HG02981 (cell line): ENCODE measurements around the gene C1RL.

ENCODE experiments used
- ATAC-seq: cut with Tn5 transposase; IDR thresholded peaks from one replicate; pipeline ENCODE4 v1.9.1; 2021; ENCODE audit warnings: mild to moderate bottlenecking, moderate library complexity; ENCODE audit not compliant: unreplicated experiment

The C1RL gene, protein sequence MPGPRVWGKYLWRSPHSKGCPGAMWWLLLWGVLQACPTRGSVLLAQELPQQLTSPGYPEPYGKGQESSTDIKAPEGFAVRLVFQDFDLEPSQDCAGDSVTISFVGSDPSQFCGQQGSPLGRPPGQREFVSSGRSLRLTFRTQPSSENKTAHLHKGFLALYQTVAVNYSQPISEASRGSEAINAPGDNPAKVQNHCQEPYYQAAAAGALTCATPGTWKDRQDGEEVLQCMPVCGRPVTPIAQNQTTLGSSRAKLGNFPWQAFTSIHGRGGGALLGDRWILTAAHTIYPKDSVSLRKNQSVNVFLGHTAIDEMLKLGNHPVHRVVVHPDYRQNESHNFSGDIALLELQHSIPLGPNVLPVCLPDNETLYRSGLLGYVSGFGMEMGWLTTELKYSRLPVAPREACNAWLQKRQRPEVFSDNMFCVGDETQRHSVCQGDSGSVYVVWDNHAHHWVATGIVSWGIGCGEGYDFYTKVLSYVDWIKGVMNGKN

DNA sequence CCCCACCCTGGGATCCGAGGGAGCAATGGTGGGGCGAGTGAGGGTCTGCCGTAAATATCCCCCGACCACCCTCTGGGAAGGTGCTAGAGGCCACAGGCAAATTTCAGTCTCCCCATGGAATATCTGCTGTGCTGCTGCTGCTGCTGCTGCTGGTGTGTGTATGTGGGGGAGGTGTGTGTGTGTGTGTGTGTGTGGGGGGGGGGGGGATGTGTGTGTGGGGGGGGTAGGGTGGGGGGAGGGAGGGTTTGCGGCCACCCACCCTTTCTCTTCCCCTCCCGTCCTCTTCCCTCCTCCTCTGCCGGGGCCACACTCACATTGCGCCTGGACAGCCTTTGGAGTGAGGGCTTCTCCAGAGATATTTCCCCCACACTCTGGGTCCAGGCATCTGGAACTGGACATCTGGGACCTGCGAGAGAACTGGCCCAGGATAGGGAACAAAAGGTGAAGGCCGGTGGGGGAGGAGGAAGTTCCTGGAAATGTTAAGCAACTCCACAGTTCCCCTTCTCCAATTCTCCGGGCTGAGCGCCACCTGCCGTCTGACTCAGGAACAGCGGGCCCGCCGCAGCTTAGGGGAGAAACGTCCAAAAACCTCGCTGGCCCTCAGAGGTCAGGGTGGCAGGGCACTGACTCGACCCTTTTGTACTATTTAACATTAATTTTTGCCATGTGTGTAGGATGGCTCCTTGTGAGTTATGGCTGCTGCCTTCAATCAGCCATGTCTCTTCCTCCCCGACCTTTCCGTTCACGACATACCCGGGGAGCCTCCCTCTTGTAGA, at the start of gene C1RL:
Gene C1RL, minus strand, starts transcription at position 419 of the 776 bp plus-strand sequence. Its CDS starts 34 bp downstream, at position 385.
- peak; percentile 34 for ATAC-seq

DNA sequence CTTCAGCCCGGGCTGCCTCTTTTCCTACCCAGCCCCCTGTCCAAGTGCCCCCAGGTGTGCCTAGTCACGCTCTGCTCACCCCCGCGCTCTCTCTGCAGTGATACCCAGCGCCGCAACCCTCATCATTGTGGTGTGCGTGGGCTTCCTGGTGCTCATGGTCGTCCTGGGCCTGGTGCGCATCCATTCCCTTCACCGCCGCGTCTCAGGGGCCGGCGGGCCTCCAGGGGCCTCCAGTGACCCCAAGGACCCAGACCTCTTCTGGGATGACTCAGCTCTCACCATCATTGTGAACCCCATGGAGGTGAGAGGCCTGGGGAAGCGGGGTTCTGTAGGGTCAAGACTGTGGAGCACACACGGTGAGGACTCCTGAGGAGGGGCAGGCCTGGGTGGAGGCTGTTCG, 48.4 kb upstream of the C1RL start:
- ATAC-seq: no peak

DNA sequence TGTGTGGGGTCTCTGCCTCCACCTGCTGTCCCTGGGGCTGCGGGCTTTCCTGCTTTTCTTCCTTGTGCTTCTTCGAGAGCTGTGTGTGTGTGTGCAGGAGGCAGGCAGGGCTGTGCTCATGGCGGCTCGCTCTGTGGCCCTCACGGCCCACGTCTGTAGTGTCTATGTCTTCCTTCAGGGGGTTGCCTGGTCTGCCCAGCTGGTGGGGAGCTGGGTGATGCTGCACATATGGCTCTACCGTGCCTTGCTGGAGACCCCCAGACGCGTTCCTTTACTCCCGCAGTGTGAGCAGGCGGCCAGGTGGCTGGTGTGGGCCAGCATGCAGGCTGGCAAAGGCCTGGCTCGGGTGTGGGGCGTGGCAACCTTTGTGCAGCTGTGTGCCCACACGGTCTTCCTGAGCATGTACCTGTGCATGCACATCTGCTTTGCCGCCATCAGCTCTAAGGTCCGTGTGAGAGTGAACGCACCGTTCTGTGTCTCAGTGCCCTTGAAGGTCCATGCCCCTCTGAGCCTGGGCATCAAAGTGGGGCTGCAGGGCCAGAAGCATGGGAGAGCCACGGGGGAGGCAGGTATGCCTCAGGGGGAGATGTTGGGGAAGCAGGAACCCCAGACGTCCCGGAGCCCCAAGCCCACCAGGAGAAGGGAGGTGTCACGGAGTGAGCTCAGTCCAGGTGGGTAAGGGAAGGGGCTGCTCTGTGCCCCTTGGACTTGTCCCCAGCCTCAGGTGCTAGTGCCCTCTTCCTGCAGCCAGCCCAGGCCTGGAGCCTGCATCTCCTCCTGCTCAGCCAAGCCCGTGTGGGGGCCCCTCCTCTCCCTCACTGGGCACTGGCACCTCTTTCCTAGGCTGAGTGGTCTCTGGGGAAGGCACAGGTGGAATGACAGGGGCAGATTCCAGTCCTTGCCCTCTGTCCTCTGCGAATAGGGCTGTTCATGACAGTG, 47.5 kb upstream of the C1RL start:
- ATAC-seq: no peak

DNA sequence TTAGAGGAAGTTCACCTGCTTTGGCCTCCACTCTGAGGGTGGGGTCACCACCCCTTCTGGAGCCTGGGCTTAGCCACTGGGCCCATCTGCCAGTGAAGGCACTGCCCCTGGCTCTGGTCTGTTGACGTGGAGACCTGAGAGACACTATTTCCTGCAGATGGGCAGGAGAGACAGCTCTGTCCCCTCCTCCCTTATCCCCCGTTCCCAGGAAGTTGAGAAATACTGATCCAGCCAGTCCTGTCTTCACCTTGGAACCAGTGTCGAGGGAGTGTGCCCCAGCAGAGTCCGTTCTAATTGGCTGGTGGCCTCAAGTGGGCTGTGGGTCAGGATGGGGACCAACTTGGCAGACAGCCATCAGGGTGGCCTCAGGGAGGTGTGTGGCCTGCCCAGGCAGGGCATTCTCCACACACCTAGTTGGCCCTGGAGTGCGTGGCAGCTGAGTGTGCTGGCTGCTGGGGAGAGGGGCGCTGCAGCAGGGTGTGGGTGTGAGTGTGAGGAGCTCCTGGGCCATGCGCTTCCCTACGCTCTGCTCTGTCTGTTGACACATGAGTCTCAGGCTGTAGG, 46.5 kb upstream of the C1RL start:
- ATAC-seq: no peak

DNA sequence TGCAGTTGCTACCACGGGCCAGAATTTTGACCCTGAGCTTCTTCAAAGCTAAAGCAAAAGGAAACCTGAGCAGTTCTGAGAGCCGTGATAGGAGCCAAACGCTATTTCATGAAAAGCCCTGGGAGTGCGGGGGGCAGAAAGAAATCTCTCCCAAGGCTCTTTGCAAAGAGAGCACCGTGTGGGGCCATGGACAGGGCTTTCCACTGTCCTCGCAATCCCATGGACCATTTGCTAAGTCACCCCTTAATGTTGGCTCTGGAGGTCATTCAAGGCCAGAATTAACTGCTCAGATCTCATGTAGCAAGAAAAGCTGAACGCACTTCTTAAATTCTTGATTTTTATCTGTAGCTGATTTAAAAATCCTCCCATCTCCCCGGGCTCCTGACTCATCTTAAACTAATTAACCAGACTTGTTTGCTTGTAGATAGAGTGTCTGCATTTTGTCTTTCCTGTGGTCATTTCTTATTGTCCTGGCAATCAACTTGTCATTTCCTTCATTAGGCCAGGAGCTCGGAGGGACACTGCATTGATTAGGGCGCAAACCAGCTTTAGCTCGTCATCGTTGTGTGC, 46.0 kb upstream of the C1RL start:
- ATAC-seq: no peak

DNA sequence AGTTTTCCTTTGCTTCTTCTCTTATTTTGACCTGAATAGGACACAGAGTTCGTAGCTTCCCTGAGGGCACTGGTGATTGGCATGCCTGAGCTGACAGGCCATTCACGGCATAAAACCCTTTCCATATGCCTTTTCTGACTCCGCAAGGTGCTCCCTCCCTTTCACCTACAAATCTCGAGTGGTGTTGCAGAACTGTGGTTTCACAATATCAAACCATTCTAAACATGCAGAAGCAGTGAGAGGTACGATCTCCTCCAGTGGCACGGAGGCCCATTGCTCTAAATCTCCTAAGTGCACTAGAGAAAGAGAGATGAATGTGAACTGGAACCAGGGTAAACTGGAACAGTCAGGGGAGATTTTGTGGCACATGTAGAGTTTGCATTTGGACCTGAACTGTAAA, 45.0 kb upstream of the C1RL start:
- no peak for ATAC-seq

DNA sequence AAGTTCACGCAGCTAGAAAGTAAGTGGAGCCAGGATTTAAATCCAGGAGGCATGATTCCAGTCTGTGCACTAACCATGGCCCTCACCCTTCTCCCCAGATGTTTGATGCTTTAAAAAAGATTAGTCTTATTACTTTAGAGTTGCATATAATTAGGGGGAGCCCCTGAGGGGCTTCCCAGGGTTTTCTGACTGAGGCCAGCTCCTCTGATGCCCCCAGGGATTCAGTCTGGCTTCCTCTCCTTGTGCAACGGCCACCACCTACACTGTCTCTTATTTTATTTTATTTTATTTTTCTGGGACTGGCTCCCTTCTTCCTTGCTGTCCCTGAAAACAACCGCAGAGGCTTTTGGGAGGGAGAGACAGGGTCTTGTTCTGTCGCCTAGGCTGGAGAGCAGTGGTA, 43.8 kb upstream of the C1RL start:
- ATAC-seq: no peak

DNA sequence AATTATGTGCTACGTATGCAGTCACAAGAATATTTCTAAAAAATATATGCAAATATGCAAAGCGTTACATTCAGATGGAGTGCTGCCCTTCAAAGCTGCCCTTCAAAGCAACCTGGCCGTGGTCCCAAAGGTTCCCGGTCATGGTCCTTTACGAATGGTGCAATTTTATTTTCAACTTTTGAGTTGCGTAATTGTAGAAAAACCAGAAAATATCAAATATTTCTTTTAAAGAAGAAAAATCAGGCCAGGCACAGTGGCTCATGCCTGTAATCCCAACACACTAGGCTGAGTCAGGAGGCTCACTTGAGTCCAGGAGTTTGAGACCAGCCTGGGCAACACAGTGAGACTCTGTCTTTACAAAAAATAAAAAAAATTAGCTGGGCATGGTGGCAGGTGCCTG, 42.5 kb upstream of the C1RL start:
- ATAC-seq: no peak

DNA sequence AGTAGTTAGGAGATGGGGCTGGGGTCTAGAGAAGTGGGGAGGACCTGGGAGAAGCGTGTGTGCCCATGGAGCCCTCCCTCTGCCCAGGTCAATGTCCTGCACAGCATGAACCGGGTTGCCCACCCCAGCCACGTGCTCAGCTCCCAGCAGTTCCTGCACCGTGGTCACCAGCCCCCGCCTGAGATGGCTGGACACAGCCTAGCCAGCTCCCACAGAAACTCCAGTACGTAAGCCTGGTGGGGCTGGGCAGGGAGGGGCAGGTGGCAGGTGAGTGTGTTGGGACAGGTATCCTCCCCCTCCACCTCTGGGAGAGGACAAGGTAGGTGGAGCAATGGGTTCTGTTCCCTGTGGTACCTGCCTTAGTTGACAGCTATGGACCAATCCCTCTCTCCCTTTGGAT, 41.8 kb upstream of the C1RL start:
- no peak for ATAC-seq

DNA sequence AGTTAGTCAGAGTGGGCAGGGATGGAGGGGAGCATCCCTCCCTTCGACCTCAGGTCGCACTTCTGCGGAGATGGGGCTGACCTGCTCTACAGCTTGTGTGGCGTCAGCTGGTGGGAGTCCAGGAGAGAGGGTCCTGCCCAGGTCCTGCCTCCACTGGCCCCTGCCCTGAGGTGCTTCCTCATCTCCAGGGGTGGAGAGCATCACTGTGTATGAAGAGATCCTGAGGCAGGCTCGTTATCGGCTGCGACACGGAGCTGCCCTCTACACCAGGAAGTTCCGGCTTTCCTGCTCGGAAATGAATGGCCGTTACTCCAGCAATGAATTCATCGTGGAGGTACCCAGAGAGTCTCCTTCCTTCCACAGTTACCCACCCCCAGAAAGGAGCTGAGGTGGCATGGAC, 41.3 kb upstream of the C1RL start:
- no peak for ATAC-seq

DNA sequence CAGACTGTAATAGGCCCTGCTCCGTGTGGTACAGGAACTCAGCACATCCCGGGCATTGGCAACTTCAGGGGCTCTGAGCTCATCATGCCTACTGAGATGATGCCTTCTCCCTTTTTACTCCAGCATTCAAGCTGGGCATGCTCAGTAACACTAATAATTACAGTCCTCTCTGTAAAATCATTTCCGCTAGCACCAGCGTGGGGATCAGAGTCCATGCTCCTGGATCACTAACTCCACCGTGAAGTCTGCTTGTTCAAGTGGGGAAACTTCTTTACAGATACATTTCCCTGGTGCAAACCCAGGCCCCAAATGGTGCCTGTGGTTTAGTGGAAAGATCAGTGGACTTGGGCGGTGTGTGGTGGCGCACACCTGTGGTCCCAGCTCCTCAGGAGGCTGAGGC, 37.9 kb upstream of the C1RL start:
- ATAC-seq: no peak

DNA sequence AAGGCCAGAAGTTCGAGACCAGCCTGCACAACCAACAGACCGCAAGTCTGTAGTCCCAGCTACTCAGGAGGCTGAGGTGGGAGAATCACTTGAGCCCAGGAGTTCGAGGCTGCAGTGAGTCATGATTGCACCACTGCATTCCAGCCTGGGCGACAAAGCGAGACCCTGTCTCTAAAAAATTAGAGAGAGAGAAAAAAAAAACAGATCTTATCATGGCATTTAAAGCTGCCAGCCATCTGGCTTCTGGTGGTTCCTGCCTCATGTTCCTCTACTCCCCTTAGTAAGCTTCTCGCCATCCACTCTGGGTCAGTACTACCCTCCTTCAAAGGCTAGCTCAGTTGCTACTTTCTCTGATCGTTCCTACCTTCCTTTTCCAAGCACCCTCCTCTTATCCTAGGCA, 37.2 kb upstream of the C1RL start:
- ATAC-seq: no peak

DNA sequence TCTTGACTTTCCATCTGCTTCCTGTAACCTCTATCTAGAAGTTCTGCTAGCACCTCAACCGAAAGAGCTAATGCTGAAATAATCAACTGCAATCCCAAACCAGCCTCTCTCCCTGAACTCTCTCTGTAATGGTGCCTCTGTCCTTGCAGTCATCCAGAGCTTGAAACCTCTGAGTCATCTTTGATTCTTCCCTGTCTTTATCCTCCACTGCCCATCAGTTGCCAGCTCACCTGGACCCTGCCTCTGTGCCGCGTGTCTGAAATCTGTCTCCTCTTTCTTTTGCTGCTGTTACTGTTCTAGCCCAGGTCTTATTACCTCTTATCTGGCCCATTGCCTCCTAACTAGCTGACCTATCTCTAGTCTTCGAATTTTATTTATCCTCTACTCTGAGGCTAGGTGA, 36.7 kb upstream of the C1RL start:
- ATAC-seq: no peak

DNA sequence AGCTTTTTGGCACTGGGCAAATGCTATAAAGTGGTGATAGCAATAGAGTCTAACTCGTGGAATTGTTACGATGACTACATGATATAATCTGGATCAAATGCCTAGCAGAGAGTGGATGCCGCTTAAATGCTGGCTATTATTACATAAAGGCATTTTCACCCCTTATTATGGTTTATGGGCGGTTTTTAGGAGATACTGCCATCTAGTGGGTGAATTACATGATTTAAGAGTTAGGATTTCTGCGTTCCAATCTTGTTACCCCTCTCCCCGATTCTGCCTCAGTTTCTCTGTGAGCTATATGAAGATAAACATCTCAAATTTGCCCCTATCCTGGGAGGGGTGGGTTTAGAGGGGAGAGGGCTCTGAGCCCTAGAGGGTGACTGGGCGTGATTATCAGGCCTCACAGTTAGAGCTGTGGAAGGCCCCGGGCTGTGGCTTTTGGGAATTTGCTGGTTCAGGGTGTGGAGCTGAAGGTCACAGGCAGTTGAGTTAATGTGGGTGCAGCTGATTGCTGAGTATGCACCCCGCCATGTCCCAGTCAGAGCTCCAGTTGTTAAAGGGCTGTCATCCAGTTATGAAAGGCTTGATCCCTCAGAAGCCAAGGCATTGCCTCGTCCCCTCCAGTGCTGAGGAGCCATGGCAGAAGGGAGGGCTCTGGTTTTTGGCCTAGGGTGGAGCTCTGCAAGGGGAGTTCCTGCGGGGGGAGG, 35.6 kb upstream of the C1RL start:
- no peak for ATAC-seq

DNA sequence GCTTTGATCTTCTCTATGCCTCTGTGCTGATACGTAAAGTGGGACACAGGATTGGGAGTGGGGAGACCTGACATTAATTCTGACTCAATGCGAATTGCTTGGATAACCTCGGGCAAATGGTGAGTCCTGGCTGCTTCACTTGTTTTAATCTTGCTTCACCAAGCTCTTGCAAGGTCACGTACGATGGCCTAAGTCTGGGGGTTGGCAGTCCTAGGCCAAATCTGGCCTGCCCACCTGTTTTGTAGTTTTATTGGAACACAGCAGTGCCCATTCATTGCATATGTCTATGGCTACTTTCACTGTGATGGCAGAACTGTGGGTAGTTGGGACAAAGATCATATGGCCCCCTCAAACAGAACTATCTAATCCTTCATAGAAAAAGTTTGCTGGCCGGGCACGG, 34.5 kb upstream of the C1RL start:
- no peak for ATAC-seq

DNA sequence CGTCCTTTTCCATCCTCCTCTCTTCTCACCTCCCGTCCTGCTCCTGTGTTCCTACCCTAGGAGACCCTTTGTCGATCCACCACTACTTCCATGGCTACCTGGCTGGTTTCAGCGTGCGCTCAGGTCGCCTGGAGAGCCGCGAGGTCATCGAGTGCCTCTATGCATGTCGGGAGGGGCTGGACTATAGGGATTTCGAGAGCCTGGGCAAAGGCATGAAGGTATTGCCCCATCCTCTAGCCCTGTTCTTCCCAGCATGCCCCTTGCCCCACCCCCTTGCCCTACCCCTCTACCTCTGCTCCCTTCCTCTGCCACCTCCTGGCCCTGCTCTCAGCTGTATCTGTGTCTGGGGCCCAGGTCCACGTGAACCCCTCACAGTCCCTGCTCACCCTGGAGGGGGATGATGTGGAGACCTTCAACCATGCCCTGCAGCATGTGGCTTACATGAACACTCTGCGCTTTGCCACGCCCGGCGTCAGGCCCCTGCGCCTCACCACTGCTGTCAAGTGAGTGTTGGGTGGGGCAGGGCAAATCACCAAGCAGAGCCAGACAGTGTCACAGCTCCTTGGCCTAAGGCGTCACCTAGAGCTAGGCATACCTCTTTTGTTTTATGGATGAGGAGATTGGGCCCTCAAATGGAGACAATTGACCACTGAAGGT, 33.9 kb upstream of the C1RL start:
- no peak for ATAC-seq

DNA sequence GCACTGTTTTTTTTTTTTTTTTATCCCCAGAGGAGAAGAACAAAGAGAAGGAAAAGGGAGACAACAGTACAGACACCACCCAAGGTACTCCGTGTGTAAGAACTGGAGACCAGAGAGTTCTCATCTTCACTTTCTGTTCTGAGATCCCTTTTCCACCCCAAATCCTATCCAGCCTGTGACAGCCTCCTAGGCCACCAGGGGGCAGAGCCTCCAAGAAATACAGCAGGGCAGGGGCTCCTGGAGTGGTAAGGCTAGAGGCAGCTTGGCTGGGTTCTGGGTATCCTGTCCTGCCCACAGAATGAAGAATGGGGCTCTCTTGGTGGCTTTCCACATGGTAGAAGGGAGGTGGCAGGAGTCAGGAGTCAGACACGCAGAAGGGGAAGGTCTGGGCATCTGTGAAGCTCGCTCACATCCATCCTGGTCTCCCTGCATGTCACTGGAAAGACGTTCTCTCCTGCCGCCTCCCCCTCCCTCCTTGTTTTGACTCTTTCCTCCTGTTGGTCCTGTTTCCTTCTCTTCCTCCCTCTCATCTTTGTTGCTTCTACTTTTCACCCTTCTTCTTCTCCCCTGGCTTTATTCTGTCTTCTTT, 33.1 kb upstream of the C1RL start:
- no peak for ATAC-seq

DNA sequence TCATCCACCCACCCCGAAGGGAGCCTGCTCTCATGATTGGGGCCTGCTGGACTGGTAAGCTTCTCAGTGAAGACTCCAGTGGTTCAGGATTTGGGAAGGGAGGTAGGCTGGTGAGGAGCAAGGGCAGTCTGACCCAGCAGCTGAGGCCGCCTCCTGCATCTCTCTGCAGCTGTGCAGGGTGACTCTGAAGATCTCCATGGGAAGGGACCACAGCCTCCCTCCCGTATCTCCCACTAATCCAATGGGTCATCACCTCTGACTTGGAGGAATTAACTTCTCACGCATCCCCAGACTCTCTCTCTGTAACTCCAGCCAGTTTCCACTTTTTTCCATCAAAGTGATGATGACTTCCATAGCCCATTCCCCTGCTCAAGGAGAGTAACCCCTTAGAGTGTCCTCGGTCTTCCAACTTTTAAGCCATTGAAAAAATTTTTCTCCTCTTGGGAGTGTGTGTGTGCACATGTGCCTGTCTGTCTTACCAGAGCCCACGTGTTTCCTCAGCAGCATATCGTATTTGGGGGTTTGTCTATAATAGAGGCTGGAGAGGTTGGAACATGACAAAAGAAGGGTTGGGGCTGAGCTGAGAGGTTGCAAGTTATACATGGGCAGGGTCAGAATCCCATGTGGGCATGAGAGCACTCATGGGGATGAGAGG, 32.5 kb upstream of the C1RL start:
- ATAC-seq: no peak
